ENCODE measurements around the gene NAXD.

GRCh38 chr13:110618780-110619179, 3.4 kb downstream of the NAXD start:
- no peak for TF ChIP-seq EP300 (IDR thresholded peaks at IDR 0.05; ENCODE audit: borderline replicate concordance)
- TF ChIP-seq NFIC (IDR thresholded peaks at IDR 0.05), result no peak
- no peak for TF ChIP-seq EGR1 (IDR thresholded peaks at IDR 0.05)
- TF ChIP-seq, protein P1, sequence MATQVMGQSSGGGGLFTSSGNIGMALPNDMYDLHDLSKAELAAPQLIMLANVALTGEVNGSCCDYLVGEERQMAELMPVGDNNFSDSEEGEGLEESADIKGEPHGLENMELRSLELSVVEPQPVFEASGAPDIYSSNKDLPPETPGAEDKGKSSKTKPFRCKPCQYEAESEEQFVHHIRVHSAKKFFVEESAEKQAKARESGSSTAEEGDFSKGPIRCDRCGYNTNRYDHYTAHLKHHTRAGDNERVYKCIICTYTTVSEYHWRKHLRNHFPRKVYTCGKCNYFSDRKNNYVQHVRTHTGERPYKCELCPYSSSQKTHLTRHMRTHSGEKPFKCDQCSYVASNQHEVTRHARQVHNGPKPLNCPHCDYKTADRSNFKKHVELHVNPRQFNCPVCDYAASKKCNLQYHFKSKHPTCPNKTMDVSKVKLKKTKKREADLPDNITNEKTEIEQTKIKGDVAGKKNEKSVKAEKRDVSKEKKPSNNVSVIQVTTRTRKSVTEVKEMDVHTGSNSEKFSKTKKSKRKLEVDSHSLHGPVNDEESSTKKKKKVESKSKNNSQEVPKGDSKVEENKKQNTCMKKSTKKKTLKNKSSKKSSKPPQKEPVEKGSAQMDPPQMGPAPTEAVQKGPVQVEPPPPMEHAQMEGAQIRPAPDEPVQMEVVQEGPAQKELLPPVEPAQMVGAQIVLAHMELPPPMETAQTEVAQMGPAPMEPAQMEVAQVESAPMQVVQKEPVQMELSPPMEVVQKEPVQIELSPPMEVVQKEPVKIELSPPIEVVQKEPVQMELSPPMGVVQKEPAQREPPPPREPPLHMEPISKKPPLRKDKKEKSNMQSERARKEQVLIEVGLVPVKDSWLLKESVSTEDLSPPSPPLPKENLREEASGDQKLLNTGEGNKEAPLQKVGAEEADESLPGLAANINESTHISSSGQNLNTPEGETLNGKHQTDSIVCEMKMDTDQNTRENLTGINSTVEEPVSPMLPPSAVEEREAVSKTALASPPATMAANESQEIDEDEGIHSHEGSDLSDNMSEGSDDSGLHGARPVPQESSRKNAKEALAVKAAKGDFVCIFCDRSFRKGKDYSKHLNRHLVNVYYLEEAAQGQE (IDR thresholded peaks at IDR 0.05; ENCODE audit: low read depth), result no peak
- no peak for TF ChIP-seq RAD21 (IDR thresholded peaks at IDR 0.05; ENCODE audit: low read depth)
- TF ChIP-seq FOXM1 (IDR thresholded peaks at IDR 0.05; ENCODE audit: borderline replicate concordance, low read depth), result no peak
- TF ChIP-seq TCF12 (IDR thresholded peaks at IDR 0.05; ENCODE audit: low read depth), result no peak
- no peak for TF ChIP-seq ZBTB7A (IDR thresholded peaks at IDR 0.05; ENCODE audit: low read depth)
- TF ChIP-seq, protein P2, sequence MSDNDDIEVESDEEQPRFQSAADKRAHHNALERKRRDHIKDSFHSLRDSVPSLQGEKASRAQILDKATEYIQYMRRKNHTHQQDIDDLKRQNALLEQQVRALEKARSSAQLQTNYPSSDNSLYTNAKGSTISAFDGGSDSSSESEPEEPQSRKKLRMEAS (IDR thresholded peaks at IDR 0.05), result no peak
- no peak for TF ChIP-seq TAF1 (IDR thresholded peaks at IDR 0.05; ENCODE audit: low read depth)
- no peak for TF ChIP-seq USF1 (IDR thresholded peaks at IDR 0.05)
- TF ChIP-seq TEAD4 (IDR thresholded peaks at IDR 0.05), result no peak
- TF ChIP-seq YY1 (IDR thresholded peaks at IDR 0.05; ENCODE audit: low read depth), result no peak
